ENCODE results near the gene RBP3.

Gene RBP3

GRCh38 chr10:47319784-47320183 lies 28.4 kb upstream of the RBP3 start:
- Histone ChIP-seq H3K27me3 (replicated peaks; ENCODE audit: control insufficient read depth, insufficient read depth, low read length) (no peaks in the 10 kb centered on the region), H3K4me3 (replicated peaks; ENCODE audit: low read depth, low read length) (no peak overlapping the region), H3K36me3 (ENCODE audit: control insufficient read depth, insufficient read depth, low read length) (no peaks in the 10 kb centered on the region)
- TF ChIP-seq CTCF (IDR thresholded peaks at IDR 0.05; ENCODE audit: insufficient read depth, low read length, poor library complexity, severe bottlenecking) = no peak
- DNase-seq (ENCODE audit: extremely low read depth, insufficient read length) = no peak

GRCh38 chr10:47320812-47321211 lies 27.4 kb upstream of the RBP3 start:
- TF ChIP-seq CTCF (IDR thresholded peaks at IDR 0.05; ENCODE audit: insufficient read depth, low read length, poor library complexity, severe bottlenecking) = no peak
- H3K27me3 ChIP-seq (replicated peaks; ENCODE audit: control insufficient read depth, insufficient read depth, low read length) = no peaks in the 10 kb centered on the region

GRCh38 chr10:47321521-47322195 lies 26.5 kb upstream of the RBP3 start:
- no peak for DNase-seq (ENCODE audit: extremely low read depth, insufficient read length)
- no peak for TF ChIP-seq CTCF (IDR thresholded peaks at IDR 0.05; ENCODE audit: insufficient read depth, low read length, poor library complexity, severe bottlenecking)
- H3K27me3 ChIP-seq (replicated peaks; ENCODE audit: control insufficient read depth, insufficient read depth, low read length) = no peaks in the 10 kb centered on the region
- H3K4me3 ChIP-seq (replicated peaks; ENCODE audit: low read depth, low read length) = no peak overlapping the region
- H3K36me3 ChIP-seq (ENCODE audit: control insufficient read depth, insufficient read depth, low read length) = no peaks in the 10 kb centered on the region

More at GRCh38 chr10:47320812-47321211, 27.4 kb upstream of the RBP3 start:
- DNase-seq (ENCODE audit: extremely low read depth, insufficient read length) = no peak
- Histone ChIP-seq H3K36me3 (ENCODE audit: control insufficient read depth, insufficient read depth, low read length) (no peaks in the 10 kb centered on the region), H3K4me3 (replicated peaks; ENCODE audit: low read depth, low read length) (no peak overlapping the region)

GRCh38 chr10:47322300-47323061 lies 25.7 kb upstream of the RBP3 start, which contains the start of gene GDF2:
GDF2 (plus strand) TSS chr10:47322454; CDS start chr10:47322669, 215 bp downstream.
- Histone ChIP-seq H3K4me3 (replicated peaks; ENCODE audit: low read depth, low read length) (no peak within 1 kb of the TSS), H3K36me3 (ENCODE audit: control insufficient read depth, insufficient read depth, low read length) (no peaks in the 10 kb centered on the region), H3K27me3 (replicated peaks; ENCODE audit: control insufficient read depth, insufficient read depth, low read length) (no peaks in the 10 kb centered on the region)
- TF ChIP-seq CTCF (IDR thresholded peaks at IDR 0.05; ENCODE audit: insufficient read depth, low read length, poor library complexity, severe bottlenecking) = no peak
- DNase-seq (ENCODE audit: extremely low read depth, insufficient read length) = no peak

DNA sequence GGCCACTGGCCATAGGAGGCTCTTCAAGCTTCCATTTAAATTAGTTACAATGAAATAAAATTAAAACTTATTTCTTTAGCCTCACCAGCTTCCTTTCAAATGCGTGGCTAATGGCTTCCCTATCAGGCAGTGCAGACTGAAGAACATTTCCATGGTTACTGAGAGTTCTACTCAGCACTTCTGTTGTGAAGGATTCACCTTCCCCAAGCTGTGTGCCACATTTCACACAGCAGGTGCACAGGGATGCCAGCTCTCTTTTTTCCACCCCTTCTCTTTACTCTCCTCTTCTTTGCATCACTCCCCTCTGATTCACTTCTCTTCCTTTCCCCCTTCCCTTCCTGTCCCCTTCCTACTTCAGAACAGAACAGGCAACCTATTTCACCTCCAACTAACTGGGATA lies 25.1 kb upstream of the RBP3 start:
- no peak for DNase-seq (ENCODE audit: extremely low read depth, insufficient read length)
- Histone ChIP-seq H3K36me3 (ENCODE audit: control insufficient read depth, insufficient read depth, low read length) (no peaks in the 10 kb centered on the region), H3K27me3 (replicated peaks; ENCODE audit: control insufficient read depth, insufficient read depth, low read length) (no peaks in the 10 kb centered on the region), H3K4me3 (replicated peaks; ENCODE audit: low read depth, low read length) (no peak overlapping the region)
- TF ChIP-seq CTCF (IDR thresholded peaks at IDR 0.05; ENCODE audit: insufficient read depth, low read length, poor library complexity, severe bottlenecking) = no peak
